Type B pancreatic cell (in vitro differentiated cells): ENCODE results near the gene CFAP92. TPM values are rescaled to one million over a fixed set of nuclear protein-coding genes. Genes with fewer than 3 reads are reported as not detected.

Experiments used
- DNase-seq: peaks from one replicate; pipeline ENCODE4 v3.0.0; 2021; ENCODE audit warnings: mixed read lengths; ENCODE audit not compliant: unreplicated experiment; ENCODE audit errors: extremely low spot score
- H3K27ac Mint-ChIP-seq: 2 replicates; pipeline ENCODE4 v1.8.0; 2021; ENCODE audit warnings: mild to moderate bottlenecking, mixed read lengths
- H3K27me3 Mint-ChIP-seq: 2 replicates; pipeline ENCODE4 v1.8.0; 2021; ENCODE audit warnings: mixed read lengths
- H3K36me3 Mint-ChIP-seq: 2 replicates; pipeline ENCODE4 v1.8.0; 2021; ENCODE audit warnings: mixed read lengths
- H3K4me1 Mint-ChIP-seq: one replicate; pipeline ENCODE4 v1.8.0; 2021; ENCODE audit warnings: mixed read lengths; ENCODE audit not compliant: unreplicated experiment
- H3K4me3 Mint-ChIP-seq: 2 replicates; pipeline ENCODE4 v1.8.0; 2021; ENCODE audit warnings: mild to moderate bottlenecking, mixed read lengths
- H3K9me3 Mint-ChIP-seq: 2 replicates; pipeline ENCODE4 v1.8.0; 2021; ENCODE audit warnings: mixed read lengths
- CTCF ChIP-seq: fragments of 200-600 bp; sonication (generic); conservative IDR thresholded peaks from 2 replicates; pipeline ENCODE4 v1.5.0; 2021; ENCODE audit warnings: antibody characterized with exemption, mild to moderate bottlenecking
- total RNA-seq: library from RNA; stranded (reverse); gene quantifications from 2 replicates; pipeline ENCODE4 v1.2.1, GENCODE V29; 2021; ENCODE audit warnings: low replicate concordance

The CFAP92 gene
- total RNA-seq, 1 donor from 2014 or later: 4.4 TPM

DNA sequence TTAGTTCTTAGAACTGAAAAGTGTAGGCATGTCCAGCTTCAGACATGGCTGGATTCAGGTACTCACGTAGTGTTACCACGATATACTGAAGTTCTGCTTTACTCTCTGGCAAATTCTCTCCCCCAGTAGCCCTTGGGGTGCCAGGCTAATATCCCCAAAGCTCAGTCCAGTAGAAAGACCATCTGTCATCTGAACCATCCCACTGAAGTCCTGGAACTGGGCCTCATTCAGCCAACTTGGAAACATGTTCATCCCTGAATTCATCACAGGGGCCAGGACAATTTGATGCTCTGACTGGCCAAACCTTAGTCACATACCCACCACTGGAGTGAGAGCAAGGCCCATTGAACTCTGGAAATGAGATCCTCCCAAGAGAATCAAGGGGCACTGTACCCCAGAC is 15.4 kb upstream of the CFAP92 start:
- DNase-seq: no peak
- TF ChIP-seq CTCF: no peak
- H3K27ac Mint-ChIP-seq: peak overlapping the region; percentile 6
- no peaks in the 10 kb centered on the region for H3K4me1 Mint-ChIP-seq
- H3K27me3 Mint-ChIP-seq: peaks cover 36% of the 10 kb centered on the region
- no peaks in the 10 kb centered on the region for H3K9me3 Mint-ChIP-seq
- H3K36me3 Mint-ChIP-seq: no peaks in the 10 kb centered on the region
- H3K4me3 Mint-ChIP-seq: no peak overlapping the region

DNA sequence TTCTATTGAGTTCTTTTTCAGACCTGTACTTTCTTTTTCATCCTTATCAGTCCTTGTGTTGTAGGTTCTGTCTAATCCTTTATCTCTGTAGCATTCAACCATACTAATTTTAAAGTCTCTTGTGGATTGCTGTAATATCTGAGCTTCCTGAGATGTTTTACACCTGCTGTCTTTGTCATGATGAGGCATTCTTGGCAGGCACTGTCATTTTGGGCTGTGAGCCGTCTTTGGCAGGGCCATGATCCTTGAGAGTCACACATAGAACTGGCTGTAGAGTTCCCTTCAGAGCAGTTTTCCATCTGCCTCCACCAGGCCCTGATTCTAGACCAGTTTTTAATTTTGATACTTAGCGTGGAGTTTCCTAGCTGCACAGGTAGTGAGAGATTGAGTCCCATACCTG is 13.9 kb upstream of the CFAP92 start:
- no peak for DNase-seq
- Mint-ChIP-seq H3K9me3 (no peaks in the 10 kb centered on the region), H3K36me3 (no peaks in the 10 kb centered on the region), H3K4me1 (peaks cover under 1% of the 10 kb centered on the region), H3K4me3 (no peak overlapping the region), H3K27me3 (peaks cover 48% of the 10 kb centered on the region), H3K27ac (peak overlapping the region; percentile 87)
- TF ChIP-seq CTCF: no peak

DNA sequence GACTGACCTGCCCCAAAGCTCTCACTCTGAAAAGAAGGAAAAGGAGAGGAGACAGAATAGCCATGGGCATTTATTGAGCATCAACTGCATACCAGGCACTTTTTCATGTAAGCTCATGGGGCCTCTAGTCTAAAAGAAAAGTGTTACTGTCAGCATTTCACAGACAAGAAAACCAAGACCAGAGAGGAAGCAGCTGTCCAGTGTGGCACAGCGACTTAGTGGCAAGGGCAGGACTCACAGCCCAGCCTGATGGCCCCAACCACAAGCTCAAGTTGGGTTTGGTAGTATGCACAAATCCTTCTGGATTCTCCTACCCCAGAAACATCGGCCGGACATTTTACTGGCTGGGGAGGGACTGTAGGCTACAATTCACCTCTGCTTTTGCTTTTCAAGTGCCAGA is 13.0 kb upstream of the CFAP92 start:
- H3K27ac Mint-ChIP-seq: no peak overlapping the region
- no peak for DNase-seq
- H3K36me3 Mint-ChIP-seq: no peaks in the 10 kb centered on the region
- TF ChIP-seq CTCF: no peak
- H3K27me3 Mint-ChIP-seq: peaks cover 56% of the 10 kb centered on the region
- no peak overlapping the region for H3K4me3 Mint-ChIP-seq
- peaks cover 8% of the 10 kb centered on the region for H3K4me1 Mint-ChIP-seq
- no peaks in the 10 kb centered on the region for H3K9me3 Mint-ChIP-seq

DNA sequence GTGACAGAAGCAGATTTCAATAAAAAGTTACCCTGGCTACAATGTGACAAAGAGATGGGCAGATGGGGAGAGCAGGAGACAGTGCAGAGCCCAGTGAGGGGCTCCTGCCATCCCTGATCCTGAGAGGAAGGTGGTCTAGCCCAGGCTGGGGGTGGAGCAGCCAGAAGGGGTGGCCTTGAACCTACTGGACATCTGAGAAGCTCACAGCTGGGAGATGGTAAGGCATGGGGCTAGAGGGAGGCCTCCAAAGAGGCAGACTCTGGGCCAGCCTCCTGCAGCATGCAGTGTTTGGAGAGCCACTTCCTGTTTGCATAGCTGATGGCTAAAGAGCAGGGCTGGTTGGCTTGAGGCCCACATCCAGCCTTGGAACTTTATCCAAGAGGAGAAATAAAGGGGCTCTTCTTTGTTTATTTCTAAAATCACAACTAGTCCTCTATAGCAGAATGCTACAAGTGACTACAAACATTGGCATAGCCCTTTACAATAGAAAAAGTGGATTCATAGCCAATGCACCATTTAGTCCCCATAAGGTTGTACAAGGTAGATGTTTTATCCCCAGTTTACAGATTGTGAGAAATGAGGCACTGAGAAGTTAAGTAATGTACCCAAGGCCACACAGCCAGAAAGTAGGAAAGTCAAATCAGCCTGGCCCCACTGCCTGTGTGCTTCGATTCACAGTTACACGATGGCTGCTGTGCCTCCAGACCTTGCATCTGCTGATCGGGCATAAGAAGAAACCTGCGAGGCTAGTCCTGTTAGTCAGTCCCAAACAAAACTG is 11.8 kb upstream of the CFAP92 start:
- H3K27me3 Mint-ChIP-seq: peaks cover 60% of the 10 kb centered on the region
- no peak overlapping the region for H3K4me3 Mint-ChIP-seq
- H3K27ac Mint-ChIP-seq: no peak overlapping the region

DNA sequence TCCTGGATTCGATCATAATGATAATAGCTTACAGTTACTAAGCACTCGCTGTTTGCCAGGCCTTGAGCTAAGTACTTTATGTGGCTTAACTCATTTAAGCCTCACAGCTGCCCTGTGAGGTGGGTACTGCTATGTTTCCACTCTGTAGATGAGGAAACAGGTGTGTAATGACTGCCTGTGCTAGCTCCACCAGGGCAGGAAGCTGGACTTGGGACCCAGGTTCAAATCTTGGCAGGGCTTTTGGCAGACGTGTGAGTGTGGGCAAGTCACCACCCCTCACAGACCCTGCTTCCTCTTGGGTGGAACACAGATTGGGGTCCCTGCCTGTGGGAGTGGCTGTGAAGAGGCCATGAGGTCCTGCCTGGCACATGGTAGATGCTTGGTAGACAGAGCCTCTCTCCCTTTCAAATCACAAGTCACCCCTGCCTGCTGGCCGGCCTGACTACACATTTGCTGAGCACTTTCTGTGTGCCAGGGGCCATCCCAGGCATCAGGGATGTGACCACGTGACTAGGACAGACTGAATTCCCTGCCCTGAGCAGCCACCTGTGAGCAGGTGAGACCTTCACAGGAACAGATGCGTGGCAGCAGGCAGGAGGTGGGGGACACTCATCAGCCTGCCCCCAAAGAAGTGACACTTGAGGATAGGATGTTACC is 10.9 kb upstream of the CFAP92 start:
- peaks cover 8% of the 10 kb centered on the region for H3K4me1 Mint-ChIP-seq
- no peak for TF ChIP-seq CTCF
- no peak overlapping the region for H3K4me3 Mint-ChIP-seq
- no peak for DNase-seq
- H3K36me3 Mint-ChIP-seq: no peaks in the 10 kb centered on the region
- H3K9me3 Mint-ChIP-seq: no peaks in the 10 kb centered on the region
- H3K27ac Mint-ChIP-seq: no peak overlapping the region
- H3K27me3 Mint-ChIP-seq: peaks cover 70% of the 10 kb centered on the region

More for the DNA sequence above, 11.8 kb upstream of the CFAP92 start:
- H3K4me1 Mint-ChIP-seq: peaks cover 8% of the 10 kb centered on the region
- no peaks in the 10 kb centered on the region for H3K9me3 Mint-ChIP-seq
- no peaks in the 10 kb centered on the region for H3K36me3 Mint-ChIP-seq
- no peak for TF ChIP-seq CTCF
- DNase-seq: no peak
